ENCODE measurements around the gene STRIT1. TPM values are rescaled to one million over a fixed set of nuclear protein-coding genes. Genes with fewer than 3 reads are reported as not detected.

STRIT1 gene
- total and polyA plus RNA-seq, 5 experiments from 2014 or later = not detected

- Mint-ChIP-seq H3K4me3 (no peak overlapping the region), H3K27me3 (no peaks in the 10 kb centered on the region), H3K36me3 (no peaks in the 10 kb centered on the region), H3K27ac (no peak overlapping the region), H3K4me1 (no peaks in the 10 kb centered on the region), H3K9me3 (peaks cover 0 to 10% (median 2%) of the 10 kb centered on the region in 9 donors)
- POLR2A ChIA-PET = no interaction called here
- no peak for ATAC-seq
- DNase-seq = no peak
Measured at GRCh38 chr3:155304394-155304793, 10.9 kb upstream of the STRIT1 start.

- POLR2A ChIA-PET = no interaction called here
- peaks cover 0 to 10% (median 2%) of the 10 kb centered on the region in 9 donors for H3K9me3 Mint-ChIP-seq
- DNase-seq (no peak), ATAC-seq (no peak)
- no peaks in the 10 kb centered on the region for H3K27me3 Mint-ChIP-seq
- H3K27ac Mint-ChIP-seq = no peak overlapping the region
- no peak overlapping the region for H3K4me3 Mint-ChIP-seq
- no peaks in the 10 kb centered on the region for H3K4me1 Mint-ChIP-seq
- no peaks in the 10 kb centered on the region for H3K36me3 Mint-ChIP-seq
Measured at GRCh38 chr3:155303540-155304097, 10.1 kb upstream of the STRIT1 start.

GRCh38 chr3:155302891-155303290, 9.4 kb upstream of the STRIT1 start:
- Mint-ChIP-seq H3K27me3 (no peaks in the 10 kb centered on the region), H3K36me3 (no peaks in the 10 kb centered on the region), H3K9me3 (peaks cover 0 to 10% (median 6%) of the 10 kb centered on the region in 9 donors), H3K4me3 (no peak overlapping the region), H3K4me1 (no peaks in the 10 kb centered on the region), H3K27ac (no peak overlapping the region)
- ATAC-seq (no peak), DNase-seq (no peak)
- POLR2A ChIA-PET = no interaction called here

GRCh38 chr3:155302481-155302880, 9.0 kb upstream of the STRIT1 start:
- no peaks in the 10 kb centered on the region for H3K27me3 Mint-ChIP-seq
- H3K4me1 Mint-ChIP-seq = no peaks in the 10 kb centered on the region
- peaks cover 2 to 12% (median 10%) of the 10 kb centered on the region in 9 donors for H3K9me3 Mint-ChIP-seq
- H3K36me3 Mint-ChIP-seq = peaks cover 0 to under 1% (median 0%) of the 10 kb centered on the region in 3 donors
- no peak for ATAC-seq
- POLR2A ChIA-PET = no interaction called here
- H3K4me3 Mint-ChIP-seq = no peak overlapping the region
- no peak for DNase-seq
- no peak overlapping the region for H3K27ac Mint-ChIP-seq

GRCh38 chr3:155297100-155297499, 3.6 kb upstream of the STRIT1 start:
- ATAC-seq (no peak), DNase-seq (no peak)
- POLR2A ChIA-PET = no interaction called here
- Mint-ChIP-seq H3K9me3 (peaks cover 6 to 28% (median 16%) of the 10 kb centered on the region in 9 donors), H3K4me3 (no peak overlapping the region), H3K4me1 (no peaks in the 10 kb centered on the region), H3K27me3 (peaks cover 0 to 10% (median 0%) of the 10 kb centered on the region in 5 donors), H3K36me3 (peaks cover 0 to 13% (median 3%) of the 10 kb centered on the region in 3 donors), H3K27ac (peak overlapping the region in 1 of 10 donors; percentile 40)

GRCh38 chr3:155296413-155296812, 2.9 kb upstream of the STRIT1 start:
- POLR2A ChIA-PET = no interaction called here
- peaks cover 0 to 13% (median 3%) of the 10 kb centered on the region in 3 donors for H3K36me3 Mint-ChIP-seq
- H3K4me1 Mint-ChIP-seq = no peaks in the 10 kb centered on the region
- no peak for DNase-seq
- peaks cover 4 to 28% (median 16%) of the 10 kb centered on the region in 9 donors for H3K9me3 Mint-ChIP-seq
- no peak for ATAC-seq
- peaks cover 0 to 10% (median 0%) of the 10 kb centered on the region in 5 donors for H3K27me3 Mint-ChIP-seq
- no peak overlapping the region for H3K4me3 Mint-ChIP-seq
- H3K27ac Mint-ChIP-seq = no peak overlapping the region

GRCh38 chr3:155292693-155293092, 790 bp downstream of the STRIT1 start:
- no peak for ATAC-seq
- POLR2A ChIA-PET = no interaction called here
- peaks cover 0 to 13% (median 3%) of the 10 kb centered on the region in 3 donors for H3K36me3 Mint-ChIP-seq

GRCh38 chr3:155292133-155292532, 1.4 kb downstream of the STRIT1 start:
- no peak overlapping the region for H3K27ac Mint-ChIP-seq
- peaks cover 0 to 10% (median 0%) of the 10 kb centered on the region in 5 donors for H3K27me3 Mint-ChIP-seq
- no peaks in the 10 kb centered on the region for H3K4me1 Mint-ChIP-seq
- ATAC-seq (no peak), DNase-seq (no peak)
- POLR2A ChIA-PET = no interaction called here
- no peak overlapping the region for H3K4me3 Mint-ChIP-seq
- peaks cover 0 to 15% (median 6%) of the 10 kb centered on the region in 9 donors for H3K9me3 Mint-ChIP-seq
- H3K36me3 Mint-ChIP-seq = peaks cover 0 to 9% (median 3%) of the 10 kb centered on the region in 3 donors

More at GRCh38 chr3:155292693-155293092, 790 bp downstream of the STRIT1 start:
- H3K4me3 Mint-ChIP-seq = no peak overlapping the region
- no peak for DNase-seq
- H3K27ac Mint-ChIP-seq = no peak overlapping the region
- peaks cover 0 to 10% (median 0%) of the 10 kb centered on the region in 5 donors for H3K27me3 Mint-ChIP-seq
- no peaks in the 10 kb centered on the region for H3K4me1 Mint-ChIP-seq
- H3K9me3 Mint-ChIP-seq = peaks cover 0 to 20% (median 12%) of the 10 kb centered on the region in 9 donors

GRCh38 chr3:155286736-155287135, 6.7 kb downstream of the STRIT1 start:
- no peak for DNase-seq
- Mint-ChIP-seq H3K36me3 (no peaks in the 10 kb centered on the region), H3K27ac (no peak overlapping the region), H3K9me3 (no peaks in the 10 kb centered on the region), H3K27me3 (no peaks in the 10 kb centered on the region), H3K4me3 (no peak overlapping the region), H3K4me1 (no peaks in the 10 kb centered on the region)
- no peak for ATAC-seq
- POLR2A ChIA-PET = no interaction called here

- Mint-ChIP-seq H3K4me3 (no peak overlapping the region), H3K36me3 (no peaks in the 10 kb centered on the region), H3K9me3 (no peaks in the 10 kb centered on the region), H3K27ac (no peak overlapping the region), H3K27me3 (no peaks in the 10 kb centered on the region), H3K4me1 (no peaks in the 10 kb centered on the region)
- POLR2A ChIA-PET = no interaction called here
- ATAC-seq (no peak), DNase-seq (no peak)
Measured at GRCh38 chr3:155285936-155286335, 7.5 kb downstream of the STRIT1 start.

GRCh38 chr3:155283092-155284056, 10.1 kb downstream of the STRIT1 start:
- H3K27ac Mint-ChIP-seq = no peak overlapping the region
- H3K9me3 Mint-ChIP-seq = peaks cover 0 to 16% (median 5%) of the 10 kb centered on the region in 9 donors
- ATAC-seq (no peak), DNase-seq (no peak)
- H3K27me3 Mint-ChIP-seq = peaks cover 0 to 11% (median 0%) of the 10 kb centered on the region in 5 donors
- H3K4me3 Mint-ChIP-seq = no peak overlapping the region
- POLR2A ChIA-PET = no interaction called here
- peaks cover 0 to 8% (median 0%) of the 10 kb centered on the region in 3 donors for H3K36me3 Mint-ChIP-seq
- H3K4me1 Mint-ChIP-seq = no peaks in the 10 kb centered on the region

GRCh38 chr3:155282385-155283091, 10.9 kb downstream of the STRIT1 start:
- no peak for DNase-seq
- peaks cover 0 to 16% (median 5%) of the 10 kb centered on the region in 9 donors for H3K9me3 Mint-ChIP-seq
- peaks cover 0 to 8% (median 0%) of the 10 kb centered on the region in 3 donors for H3K36me3 Mint-ChIP-seq
- H3K4me3 Mint-ChIP-seq = no peak overlapping the region
- POLR2A ChIA-PET = no interaction called here
- ATAC-seq = no peak
- H3K27ac Mint-ChIP-seq = no peak overlapping the region
- no peaks in the 10 kb centered on the region for H3K4me1 Mint-ChIP-seq
- peaks cover 0 to 11% (median 0%) of the 10 kb centered on the region in 5 donors for H3K27me3 Mint-ChIP-seq

GRCh38 chr3:155281912-155282311, 11.6 kb downstream of the STRIT1 start:
- Mint-ChIP-seq H3K4me1 (no peaks in the 10 kb centered on the region), H3K36me3 (peaks cover 0 to 8% (median 0%) of the 10 kb centered on the region in 3 donors), H3K27ac (no peak overlapping the region), H3K4me3 (no peak overlapping the region), H3K27me3 (peaks cover 0 to 11% (median 0%) of the 10 kb centered on the region in 5 donors), H3K9me3 (peaks cover 0 to 16% (median 5%) of the 10 kb centered on the region in 9 donors)
- POLR2A ChIA-PET = no interaction called here
- ATAC-seq (no peak), DNase-seq (no peak)
